Measurements from ENCODE around the gene DCLRE1C.
"Not testable (repeated sequence)": the region's sequence is repeated elsewhere in the genome, so short reads cannot be mapped to it uniquely, and the experiment has no call there.

- TF ChIP-seq ATF3 (IDR thresholded peaks at IDR 0.05) (peak; percentile 52), FOSL1 (tag; conservative IDR thresholded peaks at IDR 0.05) (peak; percentile 82)
- TF ChIP-seq ATF3 (CRISPR knock-in tag; conservative IDR thresholded peaks at IDR 0.05); YBX1 (IDR thresholded peaks at IDR 0.05); SIN3B (IDR thresholded peaks at IDR 0.05; ENCODE audit: low read depth); KAT7 (CRISPR knock-in tag; IDR thresholded peaks at IDR 0.05; ENCODE audit: borderline replicate concordance); HDAC2 (IDR thresholded peaks at IDR 0.05); TEAD1 (CRISPR knock-in tag; IDR thresholded peaks at IDR 0.05): not testable (repeated sequence)
Measured at GRCh38 chr10:14938971-14939370, 14.9 kb downstream of the DCLRE1C start.
